Mononuclear cell (primary cell): ENCODE results near the gene DMRTB1. TPM values are rescaled to one million over a fixed set of nuclear protein-coding genes. Genes with fewer than 3 reads are reported as not detected.

Experiments used
- H3K27me3 ChIP-seq: 2 replicates; pipeline ENCODE4 v1.6.0; 2011; ENCODE audit warnings: low read length, control low read depth; ENCODE audit not compliant: insufficient read depth
- H3K4me1 ChIP-seq: 2 replicates; pipeline ENCODE4 v1.5.1; 2011; ENCODE audit warnings: mild to moderate bottlenecking, low read length, control low read depth; ENCODE audit not compliant: insufficient read depth
- H3K4me3 ChIP-seq: 2 replicates; pipeline ENCODE4 v1.5.1; 2011; ENCODE audit warnings: mild to moderate bottlenecking, low read length, moderate library complexity
- H3K9me3 ChIP-seq: 2 replicates; pipeline ENCODE4 v1.5.1; 2011; ENCODE audit warnings: low read depth, mild to moderate bottlenecking, control low read depth, low read length
- total RNA-seq: library from RNA; depleted of rRNA; stranded (reverse); fragments of >200 nt; gene quantifications from one replicate; pipeline ENCODE4 v1.2.3, GENCODE V29; 2012

Gene DMRTB1
- total RNA-seq, 1 donor, result not detected

GRCh38 chr1:53514436-53514835 is 55.2 kb downstream of the DMRTB1 start:
- Histone ChIP-seq H3K4me1 (no peaks in the 10 kb centered on the region), H3K9me3 (no peaks in the 10 kb centered on the region), H3K4me3 (no peak overlapping the region), H3K27me3 (no peaks in the 10 kb centered on the region)

GRCh38 chr1:53516181-53516580 is 57.0 kb downstream of the DMRTB1 start:
- no peaks in the 10 kb centered on the region for H3K9me3 ChIP-seq
- no peak overlapping the region for H3K4me3 ChIP-seq
- no peaks in the 10 kb centered on the region for H3K27me3 ChIP-seq
- no peaks in the 10 kb centered on the region for H3K4me1 ChIP-seq

Other genes with a start within 250 kb of the DMRTB1 start
- 24.8 TPM for gene CZIB, start 238.8 kb upstream of the DMRTB1 start, total RNA-seq
- gene MAGOH, start 220.9 kb upstream of the DMRTB1 start, total RNA-seq, result 63.0 TPM
- gene LRP8, start 131.3 kb upstream of the DMRTB1 start, total RNA-seq, result 10.0 TPM